HG02970 (cell line): ENCODE results near the gene CKB.
A peak's percentile ranks its signal among the peaks of the same experiment; 100 is the strongest.

Experiments
- ATAC-seq: cut with Tn5 transposase; IDR thresholded peaks from one replicate; pipeline ENCODE4 v1.9.1; 2021; ENCODE audit warnings: mild to moderate bottlenecking, moderate library complexity, moderate number of reproducible peaks; ENCODE audit not compliant: unreplicated experiment, low FRiP score

Gene CKB

DNA sequence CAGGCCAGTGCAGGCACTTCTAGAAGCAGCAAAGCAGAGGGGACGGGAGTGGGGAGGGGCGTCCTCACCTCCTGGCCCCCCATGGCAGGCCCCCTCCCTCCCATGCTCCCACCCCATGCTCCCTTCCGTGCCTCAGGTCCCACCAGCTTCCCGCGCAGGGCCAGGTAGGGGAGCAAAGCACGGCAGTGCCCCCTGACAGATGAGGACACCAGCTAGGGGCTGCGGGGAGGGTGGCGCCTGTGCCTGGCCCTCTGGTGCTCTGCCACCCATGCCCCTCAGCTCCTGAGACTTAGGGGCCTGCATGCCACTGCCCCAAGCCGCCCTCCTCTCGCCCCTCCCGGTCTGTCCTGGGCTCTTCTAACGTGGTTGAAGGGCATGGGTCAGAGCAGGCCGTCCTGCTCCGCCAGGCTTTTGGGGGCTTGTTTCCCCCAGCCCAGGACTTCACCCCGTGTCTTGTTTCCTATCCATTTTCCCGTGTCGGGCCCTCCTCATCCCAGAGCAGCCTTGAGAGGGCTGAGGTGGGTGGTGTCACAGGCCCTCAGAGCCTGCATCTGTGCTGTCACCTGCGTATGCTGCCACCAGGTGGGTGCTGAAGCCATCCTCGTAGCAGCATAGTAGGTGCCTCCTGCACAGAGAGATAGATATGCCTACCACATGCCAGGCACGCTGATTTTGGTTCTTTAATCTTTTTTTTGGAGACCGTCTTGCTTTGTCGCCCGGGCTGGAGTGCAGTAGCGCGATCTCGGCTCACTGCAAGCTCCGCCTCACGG is 16.6 kb upstream of the CKB start:
- ATAC-seq: no peak

DNA sequence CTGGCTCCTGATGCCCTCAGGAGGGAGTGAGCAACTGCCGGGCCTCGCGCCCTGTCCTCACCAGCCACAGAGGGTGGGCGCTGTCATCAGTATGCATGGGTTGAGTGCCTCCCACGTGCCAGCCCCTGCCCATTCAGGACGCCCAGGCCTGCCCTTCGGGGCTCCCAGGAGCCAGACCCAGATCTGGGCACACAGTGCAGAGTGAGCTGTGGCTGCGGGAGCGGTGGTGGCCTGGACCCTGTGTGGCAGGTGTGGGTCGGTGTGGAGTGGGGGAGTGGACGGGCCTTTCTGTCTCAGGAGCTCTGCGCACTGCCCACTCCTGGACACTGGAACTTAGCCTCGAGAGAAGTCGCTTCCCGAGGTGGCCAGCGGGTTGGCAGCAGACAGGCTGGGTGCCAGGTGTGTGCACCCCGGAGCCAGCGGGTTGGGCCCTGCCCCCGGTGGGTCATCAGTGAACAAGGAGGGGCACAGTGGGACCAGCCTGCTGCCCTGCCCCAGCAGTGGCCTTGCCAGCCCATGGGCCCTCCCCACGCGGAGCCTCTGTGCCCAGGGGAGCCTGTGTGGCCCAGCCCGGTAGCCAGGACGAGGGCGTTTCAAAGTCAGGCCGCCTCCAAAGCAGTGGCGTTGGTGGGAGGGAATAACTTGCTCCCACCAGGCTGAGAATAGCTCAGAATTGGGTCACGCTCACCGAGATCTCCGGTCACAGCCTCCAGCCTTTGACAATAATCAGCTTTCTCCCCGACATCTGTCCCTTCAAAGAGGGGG is 15.8 kb upstream of the CKB start:
- ATAC-seq: no peak

DNA sequence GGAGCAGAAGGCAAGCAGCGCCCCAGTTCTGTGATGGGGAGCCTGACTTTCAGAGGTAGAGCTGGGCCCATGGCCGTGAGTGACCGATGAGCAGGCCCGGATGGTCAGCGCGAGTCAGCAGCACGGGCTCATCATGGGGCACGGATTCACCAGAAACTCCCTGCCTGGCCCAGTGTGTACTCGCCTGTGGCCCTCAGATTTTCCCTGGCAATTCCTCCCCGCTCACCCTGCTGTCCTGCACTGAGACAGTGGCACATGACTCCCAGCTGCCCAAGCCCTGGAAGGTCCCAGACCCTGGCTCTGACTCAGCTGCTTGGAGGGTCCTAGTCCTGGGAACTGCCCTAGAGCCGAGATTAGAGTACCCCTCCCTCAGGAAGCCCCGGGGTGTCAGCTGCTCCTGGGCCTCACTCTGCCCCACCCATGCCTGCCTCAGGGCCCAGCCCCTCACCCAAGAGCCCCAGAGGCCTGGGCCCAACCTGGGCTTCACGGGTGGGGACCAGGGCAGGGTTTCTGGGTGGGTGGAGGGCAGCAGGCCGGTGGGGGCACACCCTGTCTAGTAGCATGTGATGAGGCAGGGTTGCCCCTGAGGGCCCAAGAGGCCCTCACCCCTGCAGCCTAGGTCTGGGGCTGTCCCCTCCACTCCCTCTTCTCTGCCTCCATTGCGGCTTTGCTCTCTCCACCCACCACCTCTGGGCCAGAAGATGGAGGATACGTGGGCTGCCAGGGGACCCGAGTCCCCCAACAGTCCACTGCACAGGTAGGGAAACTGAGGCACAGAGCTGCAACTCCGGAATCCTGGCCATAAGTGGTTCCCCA is 14.8 kb upstream of the CKB start:
- ATAC-seq: no peak

DNA sequence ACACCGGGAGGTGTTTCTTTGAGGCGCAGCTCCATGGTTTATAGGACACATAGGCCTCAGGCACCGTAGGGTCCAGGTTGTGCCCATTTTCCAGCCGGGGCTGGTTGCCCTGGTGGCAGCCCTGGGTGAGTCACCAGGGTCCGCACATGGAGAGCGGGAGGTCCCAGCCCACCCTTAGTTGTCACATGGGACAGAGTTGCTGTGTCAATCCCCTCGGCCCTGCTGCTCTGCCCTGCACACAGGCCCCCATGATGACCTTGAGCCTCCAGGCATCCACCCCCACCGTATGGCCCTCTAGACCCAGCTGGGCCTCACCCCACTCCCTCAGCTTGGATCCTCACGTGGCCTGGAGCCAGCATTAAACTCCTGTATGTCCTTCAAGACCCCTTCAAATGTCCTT is 14.1 kb upstream of the CKB start:
- ATAC-seq: no peak

DNA sequence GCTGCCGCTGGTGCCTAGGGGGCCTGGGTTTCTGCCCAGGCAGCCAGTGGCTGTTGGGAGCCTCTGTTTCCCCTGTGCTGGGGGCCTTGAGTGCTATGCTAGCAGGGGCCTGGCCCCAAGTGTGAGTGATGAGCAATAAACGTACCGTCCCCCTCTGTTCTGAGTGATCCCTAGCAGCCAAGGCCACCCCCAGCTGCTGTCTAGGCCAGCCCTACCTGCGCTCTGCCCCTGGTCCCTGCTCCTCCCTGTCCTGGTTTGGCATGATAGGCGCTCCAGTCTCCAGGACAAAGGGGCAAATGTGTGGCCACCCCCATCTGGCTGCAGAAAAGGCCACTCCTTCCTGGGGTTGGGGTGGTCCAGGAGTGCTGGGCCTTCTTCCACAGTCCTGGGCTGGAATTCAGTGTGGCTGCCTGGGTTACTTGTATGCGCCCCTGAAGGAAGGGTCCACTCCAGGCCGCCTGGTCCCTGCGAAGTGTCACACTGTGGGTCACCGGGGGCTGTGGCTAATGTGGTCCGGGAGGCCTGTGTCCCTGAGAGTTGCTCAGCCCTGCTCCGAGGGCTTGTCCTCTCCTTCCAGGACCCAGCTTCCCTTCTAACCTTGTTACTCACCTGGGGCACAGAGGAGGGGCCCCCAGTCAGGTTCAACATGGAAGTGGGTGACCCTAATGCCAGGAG is 13.4 kb upstream of the CKB start:
- no peak for ATAC-seq

DNA sequence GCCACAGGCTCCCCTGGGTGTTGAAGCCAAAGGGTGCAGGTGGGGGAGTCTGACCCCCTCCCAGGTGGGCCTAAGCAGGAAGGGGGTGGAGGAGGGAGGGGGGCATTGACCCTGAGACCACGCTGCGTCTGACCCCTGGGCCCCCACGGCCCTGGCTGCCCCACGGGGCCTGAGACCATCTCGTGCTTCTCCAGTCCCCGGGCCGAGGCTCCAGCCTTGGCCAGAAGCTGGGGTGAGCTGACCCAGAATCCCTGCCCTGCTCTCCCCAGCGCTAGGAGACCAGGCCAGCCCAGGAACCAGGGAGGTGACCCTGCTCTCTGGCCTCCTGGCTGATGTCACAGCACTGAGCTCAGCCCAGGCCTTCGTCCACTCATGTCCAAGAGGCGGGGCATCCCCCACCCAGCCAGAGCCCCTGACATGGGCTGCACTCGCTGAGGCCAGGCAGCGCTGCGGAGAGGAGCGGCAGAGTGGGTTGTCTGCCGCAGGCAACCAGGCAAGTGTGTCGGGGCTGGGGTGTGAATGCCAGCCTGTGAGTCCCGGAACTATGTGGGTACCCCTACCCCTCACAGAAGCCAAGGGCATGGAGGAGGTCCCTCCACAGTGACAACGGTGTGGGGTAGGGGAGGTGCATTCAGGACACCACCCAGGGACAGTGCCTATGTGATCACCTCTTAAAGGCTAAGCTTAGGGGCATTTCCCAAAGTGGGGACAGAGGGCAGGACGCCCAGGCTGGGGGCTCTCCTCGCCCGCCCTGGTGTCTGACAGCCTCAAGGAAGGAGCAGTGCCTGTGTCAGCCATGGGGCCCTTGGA is 12.7 kb upstream of the CKB start:
- no peak for ATAC-seq

DNA sequence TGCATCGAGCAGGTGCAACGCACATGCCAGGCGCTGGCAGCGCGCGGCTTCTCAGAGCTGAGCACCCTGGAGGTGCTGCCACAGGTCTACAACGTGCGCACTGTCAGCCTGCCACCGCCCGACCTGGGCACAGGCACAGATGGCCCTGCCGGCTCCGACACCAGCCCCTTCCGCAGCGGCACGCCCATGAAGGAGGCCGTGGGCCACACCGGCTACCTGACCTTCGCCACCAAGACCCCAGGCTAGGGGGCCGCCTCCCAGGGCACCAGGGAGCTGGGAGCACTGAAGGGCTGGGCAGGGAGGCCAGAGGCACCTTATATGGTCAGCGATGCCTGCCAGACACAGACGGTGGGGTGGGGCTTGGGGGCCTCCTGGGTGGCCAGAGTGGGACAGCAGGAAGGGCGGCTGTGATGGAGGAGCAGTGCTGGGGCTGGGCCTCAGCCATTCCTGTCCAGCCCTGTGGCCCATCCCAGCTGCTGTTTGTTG is 12.0 kb upstream of the CKB start:
- ATAC-seq: no peak

DNA sequence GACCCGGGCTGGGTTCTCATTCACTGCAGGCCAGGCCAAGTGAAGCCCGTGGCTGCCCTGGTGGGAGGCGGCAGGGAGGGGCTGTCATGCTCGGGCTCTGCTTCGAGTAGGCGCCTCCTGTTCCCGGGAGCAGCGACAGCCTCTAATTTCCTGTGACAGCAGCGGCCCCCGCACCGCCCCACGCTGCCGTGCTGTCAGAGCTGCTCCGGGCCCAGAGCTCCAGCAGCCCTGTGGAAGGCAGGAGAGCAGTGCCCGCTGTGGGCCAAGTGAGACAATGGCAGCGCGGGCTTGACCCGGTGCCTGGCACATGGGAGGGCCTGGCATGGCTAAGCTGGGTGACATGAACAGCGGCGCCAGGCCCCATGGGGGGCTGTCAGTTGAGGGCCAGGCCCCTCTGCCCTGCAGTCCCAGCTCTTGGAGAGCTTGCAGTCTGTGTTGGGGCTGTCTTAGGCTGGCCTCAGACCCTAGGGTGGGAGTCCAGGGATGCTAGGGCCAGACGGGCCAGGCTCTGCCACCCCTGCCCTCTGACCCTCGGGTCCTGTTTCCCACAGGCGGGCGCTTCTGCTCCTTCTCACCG is 11.5 kb upstream of the CKB start:
- no peak for ATAC-seq

DNA sequence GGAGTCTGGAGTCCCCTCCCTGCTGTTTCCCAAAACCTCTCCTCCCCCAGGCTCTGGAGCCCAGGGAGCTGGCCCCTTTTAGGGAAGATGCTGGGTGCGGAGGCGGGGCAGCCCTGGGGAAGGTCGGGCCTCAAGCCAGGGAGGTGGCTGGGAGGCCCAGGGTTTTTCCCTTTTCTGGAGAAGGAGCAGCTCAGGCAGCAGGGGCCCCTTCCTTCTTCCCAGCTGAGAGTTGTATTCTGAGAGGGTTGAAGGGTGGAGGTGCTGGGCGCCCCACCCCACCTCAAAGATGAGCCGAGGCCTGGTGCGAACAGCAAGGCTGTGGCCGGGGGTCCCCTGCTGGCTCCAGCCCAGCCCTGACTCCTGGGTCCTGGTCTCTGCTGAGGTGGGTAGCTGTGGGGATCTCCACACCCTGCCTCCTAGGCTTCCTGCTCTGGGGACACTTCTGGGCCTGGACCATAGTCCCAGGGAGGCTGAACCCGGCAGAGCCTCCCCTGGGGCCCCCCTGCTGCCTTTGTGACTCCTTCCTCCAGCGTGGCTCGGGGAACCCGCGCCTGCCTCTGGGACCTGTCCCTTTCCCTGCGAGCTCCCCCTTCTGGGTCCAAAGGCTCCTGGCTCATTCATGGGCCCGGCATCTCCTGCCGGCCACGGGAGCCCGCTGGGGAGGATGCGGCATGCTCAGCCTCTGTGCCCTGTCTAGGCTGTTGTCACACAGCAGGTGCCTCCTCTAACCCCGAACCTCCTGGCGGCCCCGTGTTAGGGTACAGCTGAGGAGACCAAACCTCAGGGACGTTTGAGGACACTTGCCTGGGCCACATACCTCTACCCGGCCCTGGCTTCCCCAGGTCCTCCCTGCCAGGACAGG is 10.7 kb upstream of the CKB start:
- no peak for ATAC-seq

DNA sequence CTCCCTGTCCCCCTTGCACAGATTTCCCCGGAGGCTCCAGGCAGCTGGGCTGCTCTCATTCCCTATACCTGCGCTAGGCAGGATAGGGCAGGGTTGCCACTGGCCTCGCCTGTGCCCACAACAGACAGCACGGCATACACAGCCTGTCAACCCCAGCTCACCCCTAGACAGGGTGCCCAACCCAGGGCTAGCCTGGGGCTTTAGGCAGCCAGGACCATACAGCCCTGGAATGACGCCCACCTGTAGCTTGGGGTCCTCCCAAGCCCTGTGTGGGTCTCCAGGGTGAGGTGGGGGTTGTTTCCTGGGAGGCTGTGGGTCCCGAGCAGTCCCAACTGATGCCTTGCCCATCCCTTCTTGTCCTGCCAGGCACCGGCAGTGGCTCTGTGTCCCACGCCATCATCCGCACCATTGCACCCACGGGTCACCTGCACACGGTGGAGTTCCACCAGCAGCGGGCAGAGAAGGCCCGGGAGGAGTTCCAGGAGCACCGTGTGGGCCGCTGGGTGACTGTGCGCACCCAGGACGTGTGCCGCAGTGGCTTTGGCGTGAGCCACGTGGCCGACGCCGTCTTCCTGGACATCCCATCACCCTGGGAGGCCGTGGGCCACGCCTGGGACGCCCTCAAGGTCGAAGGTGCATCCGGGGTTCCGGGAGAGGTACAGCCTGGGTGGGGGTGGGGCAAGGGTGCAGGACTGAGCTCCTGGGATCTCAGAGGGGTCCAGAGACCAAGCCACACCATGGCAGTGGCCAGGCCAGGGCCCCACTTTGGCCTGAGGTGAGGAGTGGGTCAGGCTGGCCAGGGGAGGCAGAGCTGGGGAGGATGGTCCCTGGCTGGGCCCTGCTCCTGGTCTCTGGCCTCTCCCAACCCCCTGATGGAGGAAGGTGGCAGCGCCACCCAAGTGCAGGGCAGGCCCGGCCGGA is 9.8 kb upstream of the CKB start:
- no peak for ATAC-seq

DNA sequence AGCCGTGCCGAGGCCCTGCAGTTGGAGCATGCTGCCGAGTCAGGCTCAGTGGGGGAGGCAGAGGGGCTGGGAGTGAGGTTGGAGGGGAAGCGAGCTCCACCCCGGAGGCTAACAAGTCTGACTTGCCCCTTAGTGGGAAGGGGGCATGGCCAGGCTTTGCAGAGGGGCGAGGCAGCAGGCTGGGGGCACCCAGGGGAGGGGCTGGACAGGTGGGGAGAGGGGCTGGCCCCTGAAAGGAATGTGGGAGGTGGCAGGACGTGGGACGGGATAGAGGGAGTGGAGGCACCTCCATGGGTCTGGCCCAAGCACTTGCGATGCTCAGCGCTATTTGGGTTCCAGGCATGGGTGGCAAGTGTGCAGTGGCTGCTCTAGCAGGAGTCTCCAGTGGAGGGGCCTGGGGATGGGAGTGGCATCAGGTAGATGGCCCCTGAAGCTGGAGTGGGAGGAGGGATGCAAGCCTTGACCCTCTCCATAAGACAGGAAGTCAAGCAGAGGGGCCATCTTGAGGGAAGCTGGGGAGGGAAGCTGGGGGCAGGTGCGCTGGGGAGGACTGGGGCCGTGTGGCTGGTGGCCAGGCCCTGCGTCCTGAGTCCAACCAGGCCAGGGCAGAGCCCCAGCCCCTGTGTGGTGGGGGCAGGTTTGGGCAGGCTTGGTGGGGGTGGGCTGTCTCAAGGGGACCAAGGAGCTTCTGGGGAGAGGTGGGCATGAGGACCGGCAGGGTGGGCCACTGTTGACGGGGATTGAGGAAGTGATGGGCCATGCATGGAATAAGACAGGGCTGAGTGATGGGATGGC is 9.0 kb upstream of the CKB start:
- no peak for ATAC-seq

DNA sequence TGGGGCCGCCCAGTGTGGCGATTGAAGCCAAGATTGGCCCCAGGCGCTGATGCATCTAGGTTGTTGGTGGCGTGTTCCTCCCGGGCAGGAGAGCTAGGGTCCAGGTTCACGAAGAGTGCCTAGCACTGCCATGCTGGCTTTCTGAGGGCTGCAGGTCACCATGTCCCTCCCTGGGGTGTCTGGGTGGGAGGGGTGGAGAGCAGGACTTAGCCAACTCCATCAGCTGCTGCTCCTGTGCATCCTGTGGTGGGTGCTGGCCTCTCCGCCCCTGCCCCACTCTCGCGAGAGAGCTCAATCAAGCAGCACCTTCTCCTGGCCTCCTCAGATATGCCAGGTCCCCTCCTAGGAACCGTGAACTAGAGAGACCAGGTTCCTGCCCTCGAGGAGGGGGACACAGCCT is 8.2 kb upstream of the CKB start:
- no peak for ATAC-seq

DNA sequence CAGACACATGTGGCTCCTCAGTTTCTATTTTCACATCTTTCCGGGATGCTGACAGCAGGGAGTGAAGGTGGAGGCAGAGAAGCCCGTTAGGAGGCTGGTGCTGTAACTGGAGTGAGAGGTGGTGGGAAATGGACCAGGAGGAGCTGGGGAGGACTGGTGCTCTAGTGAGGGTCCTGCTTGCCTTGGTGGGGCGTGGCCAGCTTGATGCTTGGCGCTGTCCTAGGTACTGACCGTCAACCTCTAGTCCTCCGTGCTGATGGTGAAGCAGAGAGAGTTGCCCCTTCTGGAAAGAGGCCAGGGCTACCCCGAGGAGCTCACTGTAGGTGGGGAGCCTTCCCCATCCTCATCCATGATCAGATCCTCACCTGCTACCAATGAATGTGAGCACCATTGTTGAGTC is 7.8 kb upstream of the CKB start:
- no peak for ATAC-seq

DNA sequence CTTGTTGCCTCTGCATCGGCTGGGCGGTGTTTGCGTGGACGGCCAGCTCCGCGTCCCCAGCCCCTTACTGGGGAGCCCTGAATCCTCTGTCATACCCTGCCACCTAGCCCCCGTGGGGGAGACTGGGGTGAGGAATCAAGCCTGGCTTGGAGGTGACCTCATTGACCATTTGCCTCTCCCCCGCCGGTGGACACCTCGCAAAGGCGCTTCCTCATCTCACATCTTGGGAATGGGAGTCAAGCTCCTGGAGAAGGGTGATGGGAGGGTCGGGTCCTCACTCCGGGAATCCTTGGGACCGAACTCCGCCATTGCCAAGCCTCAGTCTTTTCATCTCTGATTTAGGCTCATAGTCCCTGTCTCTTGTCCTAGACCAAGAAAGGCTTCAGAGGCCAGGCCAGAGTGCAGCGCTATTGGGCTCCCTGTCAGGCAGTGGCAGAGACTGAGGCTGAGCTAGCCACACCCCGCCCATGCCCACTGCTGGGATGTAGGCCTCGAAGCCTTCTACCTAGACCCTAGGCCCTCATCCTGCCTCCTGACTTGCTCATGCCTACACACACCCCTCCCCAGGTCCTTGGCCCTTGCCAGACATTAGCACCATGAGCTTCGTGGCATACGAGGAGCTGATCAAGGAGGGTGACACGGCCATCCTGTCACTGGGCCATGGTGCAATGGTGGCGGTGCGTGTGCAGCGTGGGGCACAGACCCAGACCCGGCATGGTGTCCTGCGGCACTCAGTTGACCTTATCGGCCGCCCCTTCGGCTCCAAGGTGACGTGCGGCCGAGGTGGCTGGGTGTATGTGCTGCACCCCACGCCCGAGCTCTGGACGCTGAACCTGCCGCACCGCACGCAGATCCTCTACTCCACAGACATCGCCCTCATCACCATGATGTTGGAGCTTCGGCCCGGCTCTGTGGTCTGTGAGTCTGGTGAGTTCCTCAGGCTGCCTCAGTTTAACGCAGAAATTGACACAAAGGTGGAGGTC is 7.0 kb upstream of the CKB start:
- ATAC-seq: no peak

DNA sequence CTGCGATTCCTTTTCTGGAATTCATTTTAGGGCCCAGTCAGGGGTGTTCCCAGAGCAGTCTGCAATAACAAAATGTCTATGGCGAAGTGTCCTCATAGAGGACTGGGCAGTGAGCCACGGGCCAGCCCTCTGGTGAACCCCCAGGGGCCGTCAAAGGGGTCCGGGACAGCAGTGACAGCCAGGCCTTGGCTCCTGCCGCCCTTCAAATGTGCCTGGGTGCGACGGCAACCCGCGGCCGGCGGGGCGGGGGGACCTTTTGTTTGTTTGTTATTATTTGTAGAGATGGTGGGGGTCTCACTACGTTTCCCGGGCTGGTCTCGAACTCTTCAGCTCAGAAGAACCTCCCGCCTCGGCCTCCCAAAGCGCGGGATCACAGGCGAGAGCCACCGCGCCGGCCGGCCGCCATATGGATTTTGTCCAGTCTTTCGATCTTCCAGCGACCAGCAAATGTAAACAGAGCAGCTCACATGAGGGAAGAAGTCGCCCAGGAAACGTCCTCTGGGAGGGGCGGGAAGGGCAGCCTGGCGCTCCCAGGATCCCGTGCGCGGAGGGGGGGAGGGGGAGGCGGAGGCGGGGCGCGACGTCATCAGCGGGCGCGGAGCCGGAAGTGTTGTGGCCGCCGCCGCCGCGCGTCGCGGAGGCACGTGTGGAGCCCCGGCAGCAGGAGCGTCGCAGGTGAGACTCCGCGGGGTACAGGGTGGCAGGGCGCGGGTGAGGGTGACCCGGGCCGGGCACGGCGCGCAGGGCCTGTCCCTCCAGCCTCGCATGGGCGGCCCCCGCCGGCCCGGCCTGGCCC is 6.2 kb upstream of the CKB start, which contains the start of gene TRMT61A:
TRMT61A (plus strand) TSS at position 610 of the 796 bp plus-strand sequence. CDS start 783 bp downstream, outside the sequence.
- peak; percentile 51 for ATAC-seq
